Hepatocyte (in vitro differentiated cells): Measurements from ENCODE around the gene PROM2. TPM values are rescaled to one million over a fixed set of nuclear protein-coding genes. Genes with fewer than 3 reads are reported as not detected.

ENCODE experiments used
- DNase-seq: peaks from one replicate; pipeline ENCODE4 v3.0.0-alpha.2; 2016; ENCODE audit warnings: low spot score
- H2AFZ ChIP-seq: fragments of 200-600 bp; sonication (generic); 2 replicates; pipeline ENCODE4 v1.6.0; 2016; ENCODE audit warnings: antibody characterized with exemption, mild to moderate bottlenecking
- H3K27ac ChIP-seq: fragments of 200-600 bp; sonication (generic); 2 replicates; pipeline ENCODE4 v1.5.1; 2016; ENCODE audit warnings: mild to moderate bottlenecking
- H3K27me3 ChIP-seq: fragments of 200-600 bp; sonication (generic); 2 replicates; pipeline ENCODE4 v1.6.1; 2016
- H3K36me3 ChIP-seq: fragments of 200-600 bp; sonication (generic); replicated peaks from 2 replicates; pipeline ENCODE4 v1.5.1; 2016; ENCODE audit warnings: low read depth; ENCODE audit not compliant: insufficient read depth
- H3K4me1 ChIP-seq: fragments of 200-600 bp; sonication (generic); 2 replicates; pipeline ENCODE4 v1.5.1; 2016; ENCODE audit warnings: mild to moderate bottlenecking, moderate library complexity; ENCODE audit not compliant: insufficient read depth
- H3K4me2 ChIP-seq: fragments of 200-600 bp; sonication (generic); 2 replicates; pipeline ENCODE4 v1.6.0; 2016
- H3K4me3 ChIP-seq: fragments of 200-600 bp; sonication (generic); 2 replicates; pipeline ENCODE4 v1.5.1; 2016; ENCODE audit warnings: mild to moderate bottlenecking
- H3K79me2 ChIP-seq: fragments of 200-600 bp; sonication (generic); 2 replicates; pipeline ENCODE4 v1.6.0; 2017; ENCODE audit warnings: mild to moderate bottlenecking
- H3K9me2 ChIP-seq: fragments of 200-600 bp; sonication (generic); replicated peaks from 2 replicates; pipeline ENCODE4 v1.6.0; 2017; ENCODE audit warnings: mild to moderate bottlenecking; ENCODE audit not compliant: insufficient read depth
- H3K9me3 ChIP-seq: fragments of 200-600 bp; sonication (generic); 2 replicates; pipeline ENCODE4 v1.5.1; 2016; ENCODE audit warnings: low read depth, mild to moderate bottlenecking
- H4K20me1 ChIP-seq: fragments of 200-600 bp; sonication (generic); 2 replicates; pipeline ENCODE4 v1.6.0; 2016; ENCODE audit warnings: mild to moderate bottlenecking; ENCODE audit not compliant: insufficient read depth, poor library complexity, severe bottlenecking
- EZH2 ChIP-seq: fragments of 200-600 bp; sonication (generic); IDR thresholded peaks from 2 replicates; pipeline ENCODE4 v1.6.1; 2016; ENCODE audit warnings: antibody characterized with exemption, mild to moderate bottlenecking, borderline replicate concordance
- EZH2phosphoT487 ChIP-seq: fragments of 200-600 bp; sonication (generic); IDR thresholded peaks from one replicate; pipeline ENCODE4 v1.6.1; 2018; ENCODE audit warnings: antibody characterized with exemption, mild to moderate bottlenecking, low read depth, moderate library complexity; ENCODE audit not compliant: unreplicated experiment, severe bottlenecking
- WGBS: methylation state at CpG from one replicate; pipeline ENCODE4 v1.1.6; 2016; ENCODE audit warnings: low lambda C conversion rate; ENCODE audit errors: missing lambda C conversion rate; 5-methylcytosine and 5-hydroxymethylcytosine counted together
- polyA plus RNA-seq: library from polyadenylated mRNA; unstranded; fragments of >200 nt; fragmentation: Nextera tagmentation; extraction: Ambion mirVana; gene quantifications from 2 replicates; pipeline ENCODE4 v1.2.1, GENCODE V29; 2016
- total RNA-seq: library from RNA; depleted of rRNA; stranded (reverse); fragments of >200 nt; gene quantifications from 2 replicates; pipeline ENCODE4 v1.2.3, GENCODE V29; 2014
- TF ChIP-seq, protein P1 (sequence below): fragments of 200-600 bp; sonication (generic); IDR thresholded peaks from 2 replicates; pipeline ENCODE4 v1.5.1; 2016; ENCODE audit warnings: antibody characterized with exemption, mild to moderate bottlenecking; ENCODE audit not compliant: poor library complexity

The PROM2 gene
- total and polyA plus RNA-seq, 2 experiments from 2014 or later, result 2.6 to 2.8 TPM

DNA sequence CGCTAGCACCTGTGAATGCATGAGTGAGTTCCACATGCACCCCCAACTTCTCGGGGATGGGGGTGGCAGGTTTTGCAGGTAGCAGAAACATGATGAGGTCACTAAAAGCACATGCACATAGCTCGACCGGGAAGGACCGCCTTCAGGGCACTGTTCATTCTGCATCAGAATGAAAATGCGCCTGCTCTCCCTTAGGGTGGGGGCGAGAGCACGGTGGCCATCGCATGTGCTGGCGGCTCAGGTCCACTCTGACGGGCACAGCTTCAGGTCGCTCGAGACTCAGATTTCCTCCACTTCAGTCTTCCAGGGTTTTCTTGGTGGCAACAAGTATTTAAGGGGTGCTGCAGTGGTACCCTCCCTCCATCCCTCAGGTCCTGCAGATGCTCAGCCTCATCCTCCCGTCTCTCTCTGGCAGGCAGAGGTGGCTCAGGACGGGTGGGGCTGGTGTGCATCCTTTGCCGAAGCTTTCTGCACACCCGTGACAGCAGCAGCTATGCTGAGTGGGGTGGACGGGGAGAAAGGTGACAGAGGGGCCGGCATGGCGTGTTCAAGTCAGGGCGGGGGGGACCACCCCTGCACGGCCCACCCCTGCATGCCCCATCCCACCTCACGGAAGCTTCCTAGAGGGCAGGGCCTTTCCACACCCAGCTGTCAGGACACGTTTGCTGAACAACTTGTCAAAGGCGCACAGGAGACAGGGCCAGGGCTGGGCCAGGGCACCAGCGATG, 37.7 kb downstream of the PROM2 start:
- no peaks in the 10 kb centered on the region for H3K27me3 ChIP-seq
- no peak overlapping the region for H3K27ac ChIP-seq
- no peaks in the 10 kb centered on the region for H3K4me1 ChIP-seq
- TF ChIP-seq, protein P1, sequence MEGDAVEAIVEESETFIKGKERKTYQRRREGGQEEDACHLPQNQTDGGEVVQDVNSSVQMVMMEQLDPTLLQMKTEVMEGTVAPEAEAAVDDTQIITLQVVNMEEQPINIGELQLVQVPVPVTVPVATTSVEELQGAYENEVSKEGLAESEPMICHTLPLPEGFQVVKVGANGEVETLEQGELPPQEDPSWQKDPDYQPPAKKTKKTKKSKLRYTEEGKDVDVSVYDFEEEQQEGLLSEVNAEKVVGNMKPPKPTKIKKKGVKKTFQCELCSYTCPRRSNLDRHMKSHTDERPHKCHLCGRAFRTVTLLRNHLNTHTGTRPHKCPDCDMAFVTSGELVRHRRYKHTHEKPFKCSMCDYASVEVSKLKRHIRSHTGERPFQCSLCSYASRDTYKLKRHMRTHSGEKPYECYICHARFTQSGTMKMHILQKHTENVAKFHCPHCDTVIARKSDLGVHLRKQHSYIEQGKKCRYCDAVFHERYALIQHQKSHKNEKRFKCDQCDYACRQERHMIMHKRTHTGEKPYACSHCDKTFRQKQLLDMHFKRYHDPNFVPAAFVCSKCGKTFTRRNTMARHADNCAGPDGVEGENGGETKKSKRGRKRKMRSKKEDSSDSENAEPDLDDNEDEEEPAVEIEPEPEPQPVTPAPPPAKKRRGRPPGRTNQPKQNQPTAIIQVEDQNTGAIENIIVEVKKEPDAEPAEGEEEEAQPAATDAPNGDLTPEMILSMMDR, result no peak
- TF ChIP-seq EZH2, result no peak
- no peak for TF ChIP-seq EZH2phosphoT487
- no peaks in the 10 kb centered on the region for H4K20me1 ChIP-seq
- H2AFZ ChIP-seq, result no peak overlapping the region
- no peaks in the 10 kb centered on the region for H3K79me2 ChIP-seq
- no peaks in the 10 kb centered on the region for H3K36me3 ChIP-seq
- 80% methylated on average over 25 of the region's 26 CpGs for WGBS
- DNase-seq, result no peak
- no peaks in the 10 kb centered on the region for H3K9me3 ChIP-seq
- no peak overlapping the region for H3K4me3 ChIP-seq
- no peaks in the 10 kb centered on the region for H3K9me2 ChIP-seq
- no peak overlapping the region for H3K4me2 ChIP-seq

DNA sequence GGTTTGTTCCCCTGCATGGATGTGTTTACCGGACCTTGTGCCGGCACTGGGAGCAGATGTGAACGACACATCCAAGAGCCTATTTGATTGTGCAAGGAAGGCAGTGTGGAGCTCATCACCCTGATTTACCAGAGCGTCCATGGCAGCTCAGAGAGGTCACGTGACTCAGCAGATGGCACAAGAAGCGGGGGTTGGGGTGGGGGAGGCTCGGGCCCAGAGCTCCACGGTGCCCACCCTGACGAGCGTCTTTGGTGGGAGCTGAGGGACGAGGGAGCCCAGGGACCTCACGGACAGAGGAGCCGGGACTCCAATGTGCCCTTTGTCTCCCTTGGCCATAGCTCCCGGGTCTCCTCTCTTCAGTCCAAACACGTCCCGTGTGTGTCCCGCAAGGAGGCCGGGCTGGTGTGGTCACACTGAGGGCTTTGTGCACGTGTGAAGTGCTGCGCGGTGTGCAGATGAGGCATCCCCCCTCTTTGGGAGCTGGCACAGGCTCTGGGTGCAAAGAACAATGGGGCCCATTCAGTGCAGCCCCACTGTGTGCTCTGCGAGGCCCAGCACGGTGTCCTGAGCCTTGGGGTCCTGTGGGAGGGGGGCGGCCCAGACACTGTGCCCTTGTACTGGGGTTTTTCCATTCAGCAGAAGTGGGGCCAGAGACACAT, 38.4 kb downstream of the PROM2 start:
- WGBS, result 89% methylated on average over 24 of the region's 24 CpGs
- no peaks in the 10 kb centered on the region for H3K79me2 ChIP-seq
- no peaks in the 10 kb centered on the region for H3K36me3 ChIP-seq
- no peak overlapping the region for H3K4me3 ChIP-seq
- H4K20me1 ChIP-seq, result no peaks in the 10 kb centered on the region
- no peaks in the 10 kb centered on the region for H3K9me2 ChIP-seq
- no peaks in the 10 kb centered on the region for H3K27me3 ChIP-seq
- no peaks in the 10 kb centered on the region for H3K4me1 ChIP-seq
- H3K9me3 ChIP-seq, result no peaks in the 10 kb centered on the region
- H2AFZ ChIP-seq, result no peak overlapping the region
- no peak overlapping the region for H3K27ac ChIP-seq
- TF ChIP-seq EZH2phosphoT487, result no peak
- no peak for TF ChIP-seq EZH2
- TF ChIP-seq, protein P1, result no peak
- no peak overlapping the region for H3K4me2 ChIP-seq
- DNase-seq, result no peak

DNA sequence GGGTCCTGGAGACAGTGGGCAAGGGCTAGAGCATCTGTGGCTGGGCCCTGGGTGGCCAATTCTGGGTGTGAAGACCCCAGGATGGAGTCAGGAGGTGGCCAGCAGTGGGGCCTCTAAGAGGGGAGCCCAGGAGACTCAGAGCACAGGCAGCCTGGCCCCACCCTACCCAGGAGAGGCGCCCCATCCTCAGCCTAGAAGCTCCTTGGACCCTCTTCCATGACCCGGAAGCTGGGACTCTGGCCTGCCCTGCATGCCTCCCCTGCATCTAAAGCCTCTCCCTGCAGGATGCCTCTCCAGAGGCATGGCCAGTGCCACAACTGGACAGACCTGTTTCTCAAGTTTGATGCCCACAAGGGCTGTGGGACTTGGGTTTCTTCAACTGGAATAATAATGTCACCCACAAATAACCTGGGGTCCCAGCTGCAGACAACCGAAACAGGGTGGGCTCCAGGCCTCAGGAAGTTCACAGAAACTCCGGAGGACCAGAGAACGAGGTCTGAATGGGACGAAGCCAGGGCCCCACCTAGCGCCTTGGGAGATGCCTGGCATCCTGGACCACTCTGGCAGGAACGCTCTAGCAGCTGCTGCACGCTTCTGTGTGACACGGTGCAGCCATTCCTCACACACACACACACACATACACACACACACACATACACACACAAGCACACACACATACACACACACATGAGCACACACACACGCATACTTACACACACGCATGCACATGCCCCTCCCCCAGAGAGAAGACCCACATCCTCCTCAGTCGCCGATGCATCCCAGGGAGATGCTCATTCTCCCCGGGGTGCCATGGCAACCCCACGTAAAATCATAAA, 39.3 kb downstream of the PROM2 start:
- TF ChIP-seq EZH2 (no peak), EZH2phosphoT487 (no peak)
- TF ChIP-seq, protein P1, result no peak
- Histone ChIP-seq H3K36me3 (no peaks in the 10 kb centered on the region), H3K9me2 (no peaks in the 10 kb centered on the region), H2AFZ (no peak overlapping the region), H3K9me3 (no peaks in the 10 kb centered on the region), H3K4me2 (no peak overlapping the region), H3K27ac (no peak overlapping the region), H3K4me3 (no peak overlapping the region), H3K27me3 (no peaks in the 10 kb centered on the region), H4K20me1 (no peaks in the 10 kb centered on the region), H3K4me1 (no peaks in the 10 kb centered on the region), H3K79me2 (no peaks in the 10 kb centered on the region)
- no peak for DNase-seq
- WGBS, result 88% methylated on average over 16 of the region's 16 CpGs
